A673 (cell line): ENCODE data around the gene HNF4A.

Experiments
- EZH2 ChIP-seq: fragments of 200-600 bp; sonication (generic); IDR thresholded peaks from 2 replicates; pipeline ENCODE4 v1.6.1; 2017; ENCODE audit warnings: borderline replicate concordance, low read depth, mild to moderate bottlenecking, mixed read lengths, antibody characterized with exemption, low read length; ENCODE audit not compliant: poor library complexity, severe bottlenecking
- TF ChIP-seq, protein P1 (sequence below): fragments of 300-800, 200-600 bp; sonication (generic); conservative IDR thresholded peaks from 2 replicates; pipeline ENCODE4 v1.5.1; 2017; ENCODE audit warnings: low read depth, mild to moderate bottlenecking, antibody characterized with exemption, low read length, moderate library complexity, mixed read lengths

DNA sequence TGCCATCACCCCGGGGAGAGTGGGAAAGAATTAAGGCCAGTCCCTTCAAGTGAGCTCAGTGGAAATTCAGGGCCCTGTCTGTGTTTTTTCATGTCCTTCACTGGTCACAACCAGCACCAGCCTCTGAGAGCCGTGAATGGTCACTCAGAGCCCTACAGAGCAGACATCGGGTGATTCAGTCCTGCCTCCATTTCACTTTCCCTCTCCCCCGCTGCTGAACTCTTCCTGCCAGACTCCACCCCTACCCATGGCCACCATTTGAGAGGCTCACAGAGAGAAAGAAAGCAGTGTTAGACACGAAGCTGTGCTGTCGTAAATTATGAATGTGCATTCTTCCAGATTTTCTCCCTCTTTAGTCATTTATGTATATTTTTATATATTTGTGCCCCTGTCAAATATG, 13.3 kb upstream of the HNF4A start:
- TF ChIP-seq, protein P1, sequence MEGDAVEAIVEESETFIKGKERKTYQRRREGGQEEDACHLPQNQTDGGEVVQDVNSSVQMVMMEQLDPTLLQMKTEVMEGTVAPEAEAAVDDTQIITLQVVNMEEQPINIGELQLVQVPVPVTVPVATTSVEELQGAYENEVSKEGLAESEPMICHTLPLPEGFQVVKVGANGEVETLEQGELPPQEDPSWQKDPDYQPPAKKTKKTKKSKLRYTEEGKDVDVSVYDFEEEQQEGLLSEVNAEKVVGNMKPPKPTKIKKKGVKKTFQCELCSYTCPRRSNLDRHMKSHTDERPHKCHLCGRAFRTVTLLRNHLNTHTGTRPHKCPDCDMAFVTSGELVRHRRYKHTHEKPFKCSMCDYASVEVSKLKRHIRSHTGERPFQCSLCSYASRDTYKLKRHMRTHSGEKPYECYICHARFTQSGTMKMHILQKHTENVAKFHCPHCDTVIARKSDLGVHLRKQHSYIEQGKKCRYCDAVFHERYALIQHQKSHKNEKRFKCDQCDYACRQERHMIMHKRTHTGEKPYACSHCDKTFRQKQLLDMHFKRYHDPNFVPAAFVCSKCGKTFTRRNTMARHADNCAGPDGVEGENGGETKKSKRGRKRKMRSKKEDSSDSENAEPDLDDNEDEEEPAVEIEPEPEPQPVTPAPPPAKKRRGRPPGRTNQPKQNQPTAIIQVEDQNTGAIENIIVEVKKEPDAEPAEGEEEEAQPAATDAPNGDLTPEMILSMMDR = no peak
- TF ChIP-seq EZH2 = no peak
